Parathyroid adenoma (tissue), 2 donors: ENCODE data around the gene FBN3.

ENCODE experiments used
- H2AFZ ChIP-seq: fragments of 300-600 bp; sonication (generic); one replicate; pipeline ENCODE4 v1.7.0; 2017; ENCODE audit warnings: antibody characterized with exemption, mild to moderate bottlenecking
- H3K27ac ChIP-seq: fragments of 300-600 bp; sonication (generic); one replicate; pipeline ENCODE4 v1.7.0; 2017
- H3K27me3 ChIP-seq: fragments of 300-600 bp; sonication (generic); one replicate; pipeline ENCODE4 v1.7.0; 2017; ENCODE audit warnings: low read length; ENCODE audit not compliant: control insufficient read depth, insufficient read depth
- H3K36me3 ChIP-seq: fragments of 300-600 bp; sonication (generic); one replicate; pipeline ENCODE4 v1.7.0; 2017; ENCODE audit warnings: low read length; ENCODE audit not compliant: control insufficient read depth, insufficient read depth
- H3K4me1 ChIP-seq: fragments of 300-600 bp; sonication (generic); one replicate; pipeline ENCODE4 v1.7.0; 2017; ENCODE audit warnings: control low read depth
- H3K4me2 ChIP-seq: fragments of 300-600 bp; sonication (generic); one replicate; pipeline ENCODE4 v1.7.0; 2017; ENCODE audit warnings: low read length
- H3K4me3 ChIP-seq: fragments of 300-600 bp; sonication (generic); one replicate; pipeline ENCODE4 v1.7.0; 2017; ENCODE audit warnings: low read depth, low read length
- H3K79me2 ChIP-seq: fragments of 300-600 bp; sonication (generic); one replicate; pipeline ENCODE4 v1.7.0; 2017; ENCODE audit warnings: control low read depth
- H3K9ac ChIP-seq: fragments of 300-600 bp; sonication (generic); one replicate; pipeline ENCODE4 v1.7.0; 2017; ENCODE audit warnings: mild to moderate bottlenecking
- H3K9me3 ChIP-seq: fragments of 300-600 bp; sonication (generic); one replicate; pipeline ENCODE4 v1.7.0; 2017; ENCODE audit warnings: low read length; ENCODE audit not compliant: control insufficient read depth
- TF ChIP-seq, protein P1 (sequence below): fragments of 300-600 bp; sonication (generic); IDR thresholded peaks from one replicate; pipeline ENCODE4 v1.7.0; 2017; ENCODE audit warnings: antibody characterized with exemption, mild to moderate bottlenecking
- donor health status: primary hyperparathyroidism.

Gene FBN3

GRCh38 chr19:8110931-8111330, 38.5 kb downstream of the FBN3 start:
- Histone ChIP-seq H3K9ac (no peak overlapping the region), H3K36me3 (no peaks in the 10 kb centered on the region), H2AFZ (no peak overlapping the region), H3K9me3 (no peaks in the 10 kb centered on the region), H3K4me1 (no peaks in the 10 kb centered on the region), H3K27ac (no peak overlapping the region), H3K4me3 (no peak overlapping the region), H3K4me2 (no peak overlapping the region), H3K27me3 (no peaks in the 10 kb centered on the region), H3K79me2 (no peaks in the 10 kb centered on the region)
- TF ChIP-seq, protein P1, sequence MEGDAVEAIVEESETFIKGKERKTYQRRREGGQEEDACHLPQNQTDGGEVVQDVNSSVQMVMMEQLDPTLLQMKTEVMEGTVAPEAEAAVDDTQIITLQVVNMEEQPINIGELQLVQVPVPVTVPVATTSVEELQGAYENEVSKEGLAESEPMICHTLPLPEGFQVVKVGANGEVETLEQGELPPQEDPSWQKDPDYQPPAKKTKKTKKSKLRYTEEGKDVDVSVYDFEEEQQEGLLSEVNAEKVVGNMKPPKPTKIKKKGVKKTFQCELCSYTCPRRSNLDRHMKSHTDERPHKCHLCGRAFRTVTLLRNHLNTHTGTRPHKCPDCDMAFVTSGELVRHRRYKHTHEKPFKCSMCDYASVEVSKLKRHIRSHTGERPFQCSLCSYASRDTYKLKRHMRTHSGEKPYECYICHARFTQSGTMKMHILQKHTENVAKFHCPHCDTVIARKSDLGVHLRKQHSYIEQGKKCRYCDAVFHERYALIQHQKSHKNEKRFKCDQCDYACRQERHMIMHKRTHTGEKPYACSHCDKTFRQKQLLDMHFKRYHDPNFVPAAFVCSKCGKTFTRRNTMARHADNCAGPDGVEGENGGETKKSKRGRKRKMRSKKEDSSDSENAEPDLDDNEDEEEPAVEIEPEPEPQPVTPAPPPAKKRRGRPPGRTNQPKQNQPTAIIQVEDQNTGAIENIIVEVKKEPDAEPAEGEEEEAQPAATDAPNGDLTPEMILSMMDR = no peak

GRCh38 chr19:8109890-8110662, 39.3 kb downstream of the FBN3 start:
- Histone ChIP-seq H3K4me2 (no peak overlapping the region), H3K9ac (no peak overlapping the region), H3K27ac (no peak overlapping the region), H3K4me1 (no peaks in the 10 kb centered on the region), H3K4me3 (no peak overlapping the region), H3K27me3 (no peaks in the 10 kb centered on the region), H2AFZ (no peak overlapping the region), H3K79me2 (no peaks in the 10 kb centered on the region), H3K9me3 (no peaks in the 10 kb centered on the region), H3K36me3 (no peaks in the 10 kb centered on the region)
- TF ChIP-seq, protein P1 = no peak

- TF ChIP-seq, protein P1 = no peak
- H2AFZ ChIP-seq = no peak overlapping the region
Measured at GRCh38 chr19:8109455-8109854, 39.9 kb downstream of the FBN3 start.

GRCh38 chr19:8108560-8109445, 40.6 kb downstream of the FBN3 start:
- H3K9me3 ChIP-seq = no peaks in the 10 kb centered on the region
- H3K27me3 ChIP-seq = no peaks in the 10 kb centered on the region
- TF ChIP-seq, protein P1 = no peak
- H3K9ac ChIP-seq = no peak overlapping the region
- no peaks in the 10 kb centered on the region for H3K36me3 ChIP-seq
- H3K4me2 ChIP-seq = no peak overlapping the region
- H3K79me2 ChIP-seq = no peaks in the 10 kb centered on the region
- H3K4me1 ChIP-seq = no peaks in the 10 kb centered on the region
- H3K4me3 ChIP-seq = no peak overlapping the region
- H2AFZ ChIP-seq = no peak overlapping the region
- no peak overlapping the region for H3K27ac ChIP-seq

More at GRCh38 chr19:8109455-8109854, 39.9 kb downstream of the FBN3 start:
- Histone ChIP-seq H3K9me3 (no peaks in the 10 kb centered on the region), H3K9ac (no peak overlapping the region), H3K4me3 (no peak overlapping the region), H3K27ac (no peak overlapping the region), H3K79me2 (no peaks in the 10 kb centered on the region), H3K4me2 (no peak overlapping the region), H3K27me3 (no peaks in the 10 kb centered on the region), H3K36me3 (no peaks in the 10 kb centered on the region), H3K4me1 (no peaks in the 10 kb centered on the region)
